ENCODE measurements around the gene IL17RD. TPM values are rescaled to one million over a fixed set of nuclear protein-coding genes. Genes with fewer than 3 reads are reported as not detected.

Gene IL17RD
- total RNA-seq, 1 experiment from 2014 or later, result 8.3 TPM

- H3K4me2 ChIP-seq, result peak overlapping the region; percentile 83
- H3F3A ChIP-seq (ENCODE audit: insufficient read depth, low read depth), result no peaks in the 10 kb centered on the region
- no peaks in the 10 kb centered on the region for H3K9me2 ChIP-seq (ENCODE audit: insufficient read depth)
- no peaks in the 10 kb centered on the region for H4K20me1 ChIP-seq (ENCODE audit: insufficient read depth)
- H3K36me3 ChIP-seq (ENCODE audit: low read depth), result no peaks in the 10 kb centered on the region
- H2AFZ ChIP-seq, result peak overlapping the region; percentile 85
- ChIA-PET POLR2A (ENCODE audit: unreplicated experiment) (no interaction called here), CTCF (interaction anchor here (0.7 to 0.8 kb wide), 2 partner anchors 10 to 392 kb away, joined by 6 to 11 read pairs; partner anchors contain the start of gene PDE12)
- intact Hi-C loops (cut with micrococcal nuclease; ENCODE audit: unreplicated experiment), result loop anchor here (2.0 kb wide), 1 partner anchor 63 kb away; no protein-coding TSS in a partner anchor
- no peaks in the 10 kb centered on the region for H3K4me1 ChIP-seq (replicated peaks; ENCODE audit: insufficient read depth)
- TSS peak; percentile 61 for BruUV-seq (replicated peaks)
- no peak overlapping the region for H3K27ac ChIP-seq
- H3K79me2 ChIP-seq (ENCODE audit: low read depth), result no peaks in the 10 kb centered on the region
- H3K9me3 ChIP-seq (ENCODE audit: insufficient read depth, low read depth), result no peaks in the 10 kb centered on the region
- no peak for DNase-seq
- no peak for TF ChIP-seq EZH2 (IDR thresholded peaks at IDR 0.05; ENCODE audit: low read depth)
- TF ChIP-seq, protein P1, sequence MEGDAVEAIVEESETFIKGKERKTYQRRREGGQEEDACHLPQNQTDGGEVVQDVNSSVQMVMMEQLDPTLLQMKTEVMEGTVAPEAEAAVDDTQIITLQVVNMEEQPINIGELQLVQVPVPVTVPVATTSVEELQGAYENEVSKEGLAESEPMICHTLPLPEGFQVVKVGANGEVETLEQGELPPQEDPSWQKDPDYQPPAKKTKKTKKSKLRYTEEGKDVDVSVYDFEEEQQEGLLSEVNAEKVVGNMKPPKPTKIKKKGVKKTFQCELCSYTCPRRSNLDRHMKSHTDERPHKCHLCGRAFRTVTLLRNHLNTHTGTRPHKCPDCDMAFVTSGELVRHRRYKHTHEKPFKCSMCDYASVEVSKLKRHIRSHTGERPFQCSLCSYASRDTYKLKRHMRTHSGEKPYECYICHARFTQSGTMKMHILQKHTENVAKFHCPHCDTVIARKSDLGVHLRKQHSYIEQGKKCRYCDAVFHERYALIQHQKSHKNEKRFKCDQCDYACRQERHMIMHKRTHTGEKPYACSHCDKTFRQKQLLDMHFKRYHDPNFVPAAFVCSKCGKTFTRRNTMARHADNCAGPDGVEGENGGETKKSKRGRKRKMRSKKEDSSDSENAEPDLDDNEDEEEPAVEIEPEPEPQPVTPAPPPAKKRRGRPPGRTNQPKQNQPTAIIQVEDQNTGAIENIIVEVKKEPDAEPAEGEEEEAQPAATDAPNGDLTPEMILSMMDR (conservative IDR thresholded peaks at IDR 0.05), result no peak
- no peaks in the 10 kb centered on the region for H3K27me3 ChIP-seq (ENCODE audit: insufficient read depth, low read depth)
- H3K4me3 ChIP-seq, result peak overlapping the region; percentile 69
These were observed 916 bp downstream of the IL17RD start for GRCh38 chr3:57164217-57164656.

DNA sequence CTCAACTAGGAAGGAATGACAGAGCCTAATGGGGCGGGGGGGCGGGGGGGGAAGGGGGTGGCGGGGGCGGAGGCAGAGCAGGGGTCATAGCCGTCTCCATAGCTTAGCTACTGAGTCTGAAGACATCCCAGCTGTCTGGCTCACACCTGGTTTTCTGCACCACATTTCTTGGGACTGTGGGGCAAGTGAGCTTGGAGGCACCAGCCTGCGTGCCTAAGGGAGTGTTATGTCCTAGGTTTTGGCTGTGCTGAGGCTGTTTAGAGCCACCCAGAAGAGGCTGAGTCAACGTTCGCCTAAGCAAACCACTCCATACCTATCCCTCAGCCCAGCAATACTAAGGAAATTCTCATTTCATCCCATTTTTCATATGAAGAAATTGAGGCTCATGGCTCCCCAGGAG lies 1.4 kb downstream of the IL17RD start:
- no peaks in the 10 kb centered on the region for H3K27me3 ChIP-seq (ENCODE audit: insufficient read depth, low read depth)
- intact Hi-C loops (cut with micrococcal nuclease; ENCODE audit: unreplicated experiment), result loop anchor here (2.0 kb wide), 1 partner anchor 63 kb away; no protein-coding TSS in a partner anchor
- no peak overlapping the region for H2AFZ ChIP-seq
- no peaks in the 10 kb centered on the region for H3K4me1 ChIP-seq (replicated peaks; ENCODE audit: insufficient read depth)
- ChIA-PET CTCF (interaction anchor here (0.6 to 0.8 kb wide), 3 partner anchors 10 to 393 kb away, joined by 3 to 11 read pairs (median 6); partner anchors contain the start of gene PDE12), POLR2A (ENCODE audit: unreplicated experiment) (interaction anchor here (0.6 kb wide), 1 partner anchor 434 kb away, joined by 3 read pairs; no protein-coding TSS in a partner anchor)
- H3K4me3 ChIP-seq, result no peak overlapping the region
- no peaks in the 10 kb centered on the region for H3F3A ChIP-seq (ENCODE audit: insufficient read depth, low read depth)
- no peaks in the 10 kb centered on the region for H3K79me2 ChIP-seq (ENCODE audit: low read depth)
- H4K20me1 ChIP-seq (ENCODE audit: insufficient read depth), result no peaks in the 10 kb centered on the region
- no TSS peak for BruUV-seq (replicated peaks)
- H3K27ac ChIP-seq, result no peak overlapping the region
- no peak for TF ChIP-seq EZH2 (IDR thresholded peaks at IDR 0.05; ENCODE audit: low read depth)
- TF ChIP-seq, protein P1 (conservative IDR thresholded peaks at IDR 0.05), result no peak
- H3K36me3 ChIP-seq (ENCODE audit: low read depth), result no peaks in the 10 kb centered on the region
- DNase-seq, result no peak
- no peaks in the 10 kb centered on the region for H3K9me2 ChIP-seq (ENCODE audit: insufficient read depth)
- no peak overlapping the region for H3K4me2 ChIP-seq
- H3K9me3 ChIP-seq (ENCODE audit: insufficient read depth, low read depth), result no peaks in the 10 kb centered on the region

- ChIA-PET CTCF (no interaction called here), POLR2A (ENCODE audit: unreplicated experiment) (no interaction called here)
- Histone ChIP-seq H3K4me3 (no peak overlapping the region), H3K79me2 (ENCODE audit: low read depth) (no peaks in the 10 kb centered on the region), H3K9me2 (ENCODE audit: insufficient read depth) (no peaks in the 10 kb centered on the region), H3K4me2 (no peak overlapping the region), H4K20me1 (ENCODE audit: insufficient read depth) (no peaks in the 10 kb centered on the region), H3K27me3 (ENCODE audit: insufficient read depth, low read depth) (no peaks in the 10 kb centered on the region), H3K27ac (no peak overlapping the region), H3K4me1 (replicated peaks; ENCODE audit: insufficient read depth) (no peaks in the 10 kb centered on the region), H3K9me3 (ENCODE audit: insufficient read depth, low read depth) (no peaks in the 10 kb centered on the region), H3F3A (ENCODE audit: insufficient read depth, low read depth) (no peaks in the 10 kb centered on the region), H3K36me3 (ENCODE audit: low read depth) (no peaks in the 10 kb centered on the region), H2AFZ (no peak overlapping the region)
- no TSS peak for BruUV-seq (replicated peaks)
- intact Hi-C loops (cut with micrococcal nuclease; ENCODE audit: unreplicated experiment), result no loop called here
- no peak for DNase-seq
- TF ChIP-seq, protein P1 (conservative IDR thresholded peaks at IDR 0.05), result no peak
- no peak for TF ChIP-seq EZH2 (IDR thresholded peaks at IDR 0.05; ENCODE audit: low read depth)
These were observed 3.2 kb downstream of the IL17RD start for GRCh38 chr3:57161915-57162314.
